Endodermal cell (in vitro differentiated cells): ENCODE measurements around the gene GRIK4. TPM values are rescaled to one million over a fixed set of nuclear protein-coding genes. Genes with fewer than 3 reads are reported as not detected.

Experiments used
- DNase-seq: peaks from one replicate; pipeline ENCODE4 v3.0.0-alpha.2; 2017
- H3K27ac ChIP-seq: 2 replicates; pipeline ENCODE4 v1.5.1; 2013; ENCODE audit warnings: mild to moderate bottlenecking, low read depth, low read length, moderate library complexity
- H3K27me3 ChIP-seq: 2 replicates; pipeline ENCODE4 v1.6.1; 2013; ENCODE audit warnings: mild to moderate bottlenecking, low read length, moderate library complexity; ENCODE audit not compliant: insufficient read depth, control insufficient read depth, poor library complexity, severe bottlenecking
- H3K36me3 ChIP-seq: 2 replicates; pipeline ENCODE4 v1.7.0; 2013; ENCODE audit warnings: mild to moderate bottlenecking, low read length, moderate library complexity; ENCODE audit not compliant: control insufficient read depth, insufficient read depth
- H3K4me1 ChIP-seq: one replicate; pipeline ENCODE4 v1.7.0; 2013; ENCODE audit warnings: low read length; ENCODE audit not compliant: control insufficient read depth, insufficient read depth
- H3K4me3 ChIP-seq: 2 replicates; pipeline ENCODE4 v1.5.1; 2013; ENCODE audit warnings: mild to moderate bottlenecking, low read length, moderate library complexity
- H3K9ac ChIP-seq: 2 replicates; pipeline ENCODE4 v1.6.1; 2013; ENCODE audit warnings: mild to moderate bottlenecking, low read length, moderate library complexity; ENCODE audit not compliant: poor library complexity, severe bottlenecking; ENCODE audit errors: extremely low read depth
- H3K9me3 ChIP-seq: 2 replicates; pipeline ENCODE4 v1.6.1; 2013; ENCODE audit warnings: mild to moderate bottlenecking, low read length, moderate library complexity; ENCODE audit not compliant: control insufficient read depth
- H3K27ac Mint-ChIP-seq: 2 replicates; pipeline ENCODE4 v1.8.0; 2020; ENCODE audit warnings: mixed read lengths
- H3K27me3 Mint-ChIP-seq: 2 replicates; pipeline ENCODE4 v1.8.0; 2021; ENCODE audit warnings: mild to moderate bottlenecking, mixed read lengths; ENCODE audit not compliant: insufficient read depth
- H3K36me3 Mint-ChIP-seq: 2 replicates; pipeline ENCODE4 v1.8.0; 2020; ENCODE audit warnings: low read depth, mixed read lengths
- H3K4me1 Mint-ChIP-seq: 2 replicates; pipeline ENCODE4 v1.8.0; 2020; ENCODE audit warnings: mixed read lengths
- H3K4me3 Mint-ChIP-seq: 2 replicates; pipeline ENCODE4 v1.8.0; 2020; ENCODE audit warnings: mild to moderate bottlenecking, moderate library complexity, mixed read lengths
- H3K9me3 Mint-ChIP-seq: 2 replicates; pipeline ENCODE4 v1.8.0; 2020; ENCODE audit warnings: mild to moderate bottlenecking, mixed read lengths
- WGBS, 2 experiments: methylation state at CpG; one replicate each; pipeline versions ENCODE4 v1.1.5 to v1.1.7; 2013; ENCODE audit warnings: missing lambda C conversion rate in 2 of 2, mixed read lengths in 1 of 2; ENCODE audit not compliant: insufficient coverage in 1 of 2, insufficient read length in 1 of 2; 5-methylcytosine and 5-hydroxymethylcytosine counted together
- total RNA-seq, 2 donors: library from RNA; stranded (reverse); fragmentation: NEBNext Ultra II Directional in 1 of 2; extraction: Animal tissue kit (Norgen Biotek cat#: 25700) in 1 of 2; gene quantifications; 2 replicates in 1 of 2; 3 replicates in 1 of 2; pipeline ENCODE4 v1.2.1, GENCODE V29; 2021
- TF ChIP-seq, protein P1 (sequence below): fragments of 200-600 bp; sonication (generic); conservative IDR thresholded peaks from 2 replicates; pipeline ENCODE4 v1.5.0; 2021; ENCODE audit warnings: antibody characterized with exemption, mild to moderate bottlenecking

GRIK4 gene
- total RNA-seq, 2 donors from 2014 or later, result 1.7 to 3.5 TPM

DNA sequence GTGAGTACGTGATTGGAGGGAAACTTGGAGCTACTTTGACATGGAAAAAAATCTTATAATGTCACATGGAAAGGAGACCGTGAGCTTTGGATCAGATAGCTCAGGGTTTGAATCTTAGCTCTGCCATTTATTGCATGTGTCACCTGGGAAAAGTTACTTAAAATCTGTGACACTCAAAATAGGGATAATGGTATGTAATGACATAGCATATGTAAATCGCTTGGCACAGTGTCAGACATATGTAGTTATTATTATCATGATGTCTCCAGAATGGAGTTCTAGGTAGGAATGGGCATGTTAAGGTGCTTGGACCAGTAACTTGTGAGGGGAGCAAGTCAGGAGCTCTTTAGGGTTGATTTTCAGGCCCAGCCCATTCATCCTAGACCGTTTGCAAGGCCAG lies 75.8 kb downstream of the GRIK4 start:
- peaks cover 19% of the 10 kb centered on the region for H3K9me3 Mint-ChIP-seq
- Histone ChIP-seq H3K9me3 (peaks cover 23% of the 10 kb centered on the region), H3K36me3 (no peaks in the 10 kb centered on the region), H3K27me3 (no peaks in the 10 kb centered on the region), H3K4me3 (no peak overlapping the region), H3K27ac (no peak overlapping the region), H3K9ac (no peak overlapping the region), H3K4me1 (no peaks in the 10 kb centered on the region)
- H3K36me3 Mint-ChIP-seq, result no peaks in the 10 kb centered on the region
- H3K4me1 Mint-ChIP-seq, result peaks cover 12% of the 10 kb centered on the region
- H3K4me3 Mint-ChIP-seq, result no peak overlapping the region
- 91 to 93% methylated on average over 3 to 4 of the region's 4 CpGs for WGBS, 2 experiments
- no peak overlapping the region for H3K27ac Mint-ChIP-seq
- no peak for DNase-seq
- H3K27me3 Mint-ChIP-seq, result peaks cover 20% of the 10 kb centered on the region
- TF ChIP-seq, protein P1, sequence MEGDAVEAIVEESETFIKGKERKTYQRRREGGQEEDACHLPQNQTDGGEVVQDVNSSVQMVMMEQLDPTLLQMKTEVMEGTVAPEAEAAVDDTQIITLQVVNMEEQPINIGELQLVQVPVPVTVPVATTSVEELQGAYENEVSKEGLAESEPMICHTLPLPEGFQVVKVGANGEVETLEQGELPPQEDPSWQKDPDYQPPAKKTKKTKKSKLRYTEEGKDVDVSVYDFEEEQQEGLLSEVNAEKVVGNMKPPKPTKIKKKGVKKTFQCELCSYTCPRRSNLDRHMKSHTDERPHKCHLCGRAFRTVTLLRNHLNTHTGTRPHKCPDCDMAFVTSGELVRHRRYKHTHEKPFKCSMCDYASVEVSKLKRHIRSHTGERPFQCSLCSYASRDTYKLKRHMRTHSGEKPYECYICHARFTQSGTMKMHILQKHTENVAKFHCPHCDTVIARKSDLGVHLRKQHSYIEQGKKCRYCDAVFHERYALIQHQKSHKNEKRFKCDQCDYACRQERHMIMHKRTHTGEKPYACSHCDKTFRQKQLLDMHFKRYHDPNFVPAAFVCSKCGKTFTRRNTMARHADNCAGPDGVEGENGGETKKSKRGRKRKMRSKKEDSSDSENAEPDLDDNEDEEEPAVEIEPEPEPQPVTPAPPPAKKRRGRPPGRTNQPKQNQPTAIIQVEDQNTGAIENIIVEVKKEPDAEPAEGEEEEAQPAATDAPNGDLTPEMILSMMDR, result no peak

DNA sequence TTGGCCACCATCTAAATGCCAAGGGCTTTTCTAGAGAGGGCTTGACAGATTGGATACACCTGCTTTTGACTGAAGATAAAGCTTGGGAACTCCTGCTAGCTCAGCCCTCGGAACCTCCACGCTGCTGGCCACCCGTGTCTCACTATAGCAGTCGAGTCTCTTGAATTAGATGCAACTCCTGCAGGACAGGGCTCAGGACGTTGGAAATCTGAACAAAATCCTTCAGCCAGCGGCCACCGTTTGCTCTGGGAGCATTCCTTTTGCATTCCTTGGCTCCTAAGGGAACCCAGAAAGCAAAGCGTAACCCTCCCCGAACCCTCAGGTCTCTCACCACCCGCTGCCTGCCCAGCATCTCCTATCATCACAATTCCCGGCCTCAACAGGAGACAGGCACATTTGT lies 77.8 kb downstream of the GRIK4 start:
- DNase-seq, result peak; percentile 39
- TF ChIP-seq, protein P1, result no peak
- no peak overlapping the region for H3K9ac ChIP-seq
- no peaks in the 10 kb centered on the region for H3K4me1 ChIP-seq
- WGBS, 2 experiments, result 81 to 87% methylated on average over 8 to 9 of the region's 11 CpGs
- no peak overlapping the region for H3K27ac Mint-ChIP-seq
- H3K4me1 Mint-ChIP-seq, result peaks cover 14% of the 10 kb centered on the region
- no peaks in the 10 kb centered on the region for H3K9me3 Mint-ChIP-seq
- H3K4me3 ChIP-seq, result no peak overlapping the region
- no peak overlapping the region for H3K27ac ChIP-seq
- no peaks in the 10 kb centered on the region for H3K36me3 ChIP-seq
- H3K27me3 Mint-ChIP-seq, result peaks cover 32% of the 10 kb centered on the region
- H3K9me3 ChIP-seq, result peaks cover 2% of the 10 kb centered on the region
- no peaks in the 10 kb centered on the region for H3K36me3 Mint-ChIP-seq
- no peaks in the 10 kb centered on the region for H3K27me3 ChIP-seq
- no peak overlapping the region for H3K4me3 Mint-ChIP-seq

DNA sequence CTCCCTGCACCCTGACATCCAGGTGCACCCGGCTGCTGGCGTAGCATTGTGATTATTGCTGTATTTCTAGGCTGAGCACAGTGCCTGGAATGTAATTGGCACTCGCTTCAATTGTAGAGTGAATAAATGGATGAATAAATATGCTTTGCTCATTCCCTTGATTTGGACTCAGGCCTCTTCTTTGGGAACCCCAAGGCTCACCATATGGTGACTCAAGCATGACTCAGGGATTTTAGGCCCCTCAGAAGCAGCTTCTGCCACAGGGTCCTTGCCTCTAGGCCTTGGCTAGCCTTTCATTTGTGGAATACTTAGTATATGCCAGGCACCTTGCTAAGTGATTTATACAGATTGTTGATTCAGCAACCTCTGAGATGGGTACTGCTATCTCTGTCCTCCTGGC lies 78.9 kb downstream of the GRIK4 start:
- WGBS, 2 experiments, result 88 to 94% methylated on average over 3 of the region's 3 CpGs
- Mint-ChIP-seq H3K27me3 (peaks cover 33% of the 10 kb centered on the region), H3K4me3 (no peak overlapping the region), H3K9me3 (no peaks in the 10 kb centered on the region), H3K4me1 (peaks cover 14% of the 10 kb centered on the region), H3K27ac (no peak overlapping the region), H3K36me3 (no peaks in the 10 kb centered on the region)
- Histone ChIP-seq H3K9me3 (no peaks in the 10 kb centered on the region), H3K9ac (no peak overlapping the region), H3K36me3 (no peaks in the 10 kb centered on the region), H3K4me3 (no peak overlapping the region), H3K27ac (no peak overlapping the region), H3K27me3 (no peaks in the 10 kb centered on the region), H3K4me1 (no peaks in the 10 kb centered on the region)
- TF ChIP-seq, protein P1, result no peak
- DNase-seq, result no peak
